IMR-90 (cell line): ENCODE results near the gene COL4A2. TPM values are rescaled to one million over a fixed set of nuclear protein-coding genes. Genes with fewer than 3 reads are reported as not detected.

Source experiments
- MXI1 ChIP-seq: IDR thresholded peaks from 2 replicates; pipeline ENCODE4 v1.6.1; 2012; ENCODE audit warnings: low read depth, mild to moderate bottlenecking, low read length, moderate library complexity, borderline replicate concordance
- polyA plus RNA-seq, 3 experiments: library from polyadenylated mRNA; depleted of rRNA; stranded (reverse); fragments of >200 nt; gene quantifications; 2 replicates each; pipeline ENCODE4 v1.2.3, GENCODE V29; 2012; ENCODE audit warnings: low replicate concordance in 1 of 3
- total RNA-seq: library from RNA; depleted of rRNA; stranded (reverse); fragments of >200 nt; gene quantifications from 2 replicates; pipeline ENCODE4 v1.2.3, GENCODE V29; 2012
- TF ChIP-seq, protein P1 (sequence below): fragments of 150-350 bp; IDR thresholded peaks from 2 replicates; pipeline ENCODE4 v1.6.1; 2016; ENCODE audit warnings: low read depth, mild to moderate bottlenecking, low read length, moderate library complexity, borderline replicate concordance

COL4A2 gene
- total and polyA plus RNA-seq, 2 of the 4 experiments (the other 2 are of a cell fraction), result 90.7 to 457 TPM

DNA sequence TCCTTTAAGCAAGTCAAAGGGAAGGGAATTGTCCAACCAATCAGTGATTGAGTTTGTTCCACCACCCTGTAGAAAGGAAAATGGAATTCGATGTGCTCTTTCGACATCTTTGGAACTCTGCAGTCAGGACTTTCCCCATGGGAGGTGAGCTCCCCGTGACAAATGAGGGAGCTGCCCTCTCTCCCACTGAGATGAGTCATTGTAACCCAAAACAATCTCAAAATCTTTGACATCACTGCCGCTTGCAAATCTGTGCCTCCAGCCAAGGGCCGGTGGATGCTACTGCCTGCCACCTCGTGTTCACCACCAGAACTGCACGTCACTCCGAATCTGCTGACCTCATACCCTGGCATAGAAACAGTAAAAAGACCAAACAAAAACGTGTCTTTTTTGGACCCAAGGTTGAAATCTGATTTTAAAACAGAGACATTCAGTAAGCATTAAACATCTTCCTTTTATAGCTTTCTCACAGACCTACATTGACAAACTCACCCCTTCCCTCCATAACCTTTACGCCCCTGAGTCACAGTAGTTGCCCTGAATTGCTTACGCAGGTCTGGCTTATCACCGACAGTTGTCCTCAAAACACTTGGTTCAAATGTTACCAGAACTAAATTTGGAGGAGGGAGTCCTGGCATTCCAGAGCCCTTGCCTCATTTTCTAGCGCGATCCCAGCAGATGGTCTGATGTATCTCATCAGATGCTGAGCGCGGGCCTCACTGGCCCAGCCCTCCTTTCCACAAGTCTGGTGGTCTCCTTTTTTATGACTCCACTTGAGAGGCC lies 105.2 kb downstream of the COL4A2 start (continued):
- TF ChIP-seq, protein P1, sequence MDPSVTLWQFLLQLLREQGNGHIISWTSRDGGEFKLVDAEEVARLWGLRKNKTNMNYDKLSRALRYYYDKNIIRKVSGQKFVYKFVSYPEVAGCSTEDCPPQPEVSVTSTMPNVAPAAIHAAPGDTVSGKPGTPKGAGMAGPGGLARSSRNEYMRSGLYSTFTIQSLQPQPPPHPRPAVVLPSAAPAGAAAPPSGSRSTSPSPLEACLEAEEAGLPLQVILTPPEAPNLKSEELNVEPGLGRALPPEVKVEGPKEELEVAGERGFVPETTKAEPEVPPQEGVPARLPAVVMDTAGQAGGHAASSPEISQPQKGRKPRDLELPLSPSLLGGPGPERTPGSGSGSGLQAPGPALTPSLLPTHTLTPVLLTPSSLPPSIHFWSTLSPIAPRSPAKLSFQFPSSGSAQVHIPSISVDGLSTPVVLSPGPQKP, result no peak
- peak; percentile 49; the same call in 1 of the 2 replicates for TF ChIP-seq MXI1
